OCI-LY1 (cell line): ENCODE data around the gene PFKL.

Experiments used
- CTCF ChIP-seq: fragments of 200-600 bp; sonication (generic), shearing (Covaris generic); IDR thresholded peaks from 2 replicates; pipeline ENCODE4 v1.5.1; 2017; ENCODE audit warnings: mild to moderate bottlenecking, antibody characterized with exemption, low read length, moderate library complexity, mixed read lengths
- EZH2 ChIP-seq: fragments of 200-600 bp; sonication (generic), shearing (Covaris generic); IDR thresholded peaks from 2 replicates; pipeline ENCODE4 v1.8.0; 2017; ENCODE audit warnings: borderline replicate concordance, mixed run types, mild to moderate bottlenecking, antibody characterized with exemption, low read length, moderate library complexity, mixed read lengths

GRCh38 chr21:44272284-44272858 is 27.5 kb upstream of the PFKL start:
- TF ChIP-seq CTCF (no peak), EZH2 (no peak)
